Esophagus muscularis mucosa (tissue), 4 donors: ENCODE results near the gene THSD7A. TPM values are rescaled to one million over a fixed set of nuclear protein-coding genes. Genes with fewer than 3 reads are reported as not detected.

Experiments
- DNase-seq: peaks from one replicate; pipeline ENCODE4 v3.0.0-alpha.2; 2017; ENCODE audit errors: extremely low spot score
- H3K27ac ChIP-seq, 4 donors: fragments of 200-600 bp; sonication (generic); replicated peaks in 1 of 4; 1 replicate in 3 of 4; 2 replicates in 1 of 4; pipeline ENCODE4 v1.5.1; 2016 to 2019; ENCODE audit warnings: mild to moderate bottlenecking in 1 of 4
- H3K27me3 ChIP-seq, 4 donors: fragments of 200-600 bp; sonication (generic); one replicate each; pipeline versions ENCODE4 v1.5.1 to v1.6.0; 2016 to 2019
- H3K36me3 ChIP-seq, 4 donors: fragments of 200-600 bp; sonication (generic); one replicate each; pipeline ENCODE4 v1.5.1; 2016 to 2019
- H3K4me1 ChIP-seq, 4 donors: fragments of 200-600 bp; sonication (generic); one replicate each; pipeline ENCODE4 v1.5.1; 2016 to 2019
- H3K4me3 ChIP-seq, 4 donors: fragments of 200-600 bp; sonication (generic); 1 replicate in 2 of 4; 2 replicates in 2 of 4; pipeline ENCODE4 v1.5.1; 2016 to 2019; ENCODE audit warnings: mild to moderate bottlenecking in 4 of 4, moderate library complexity in 1 of 4
- H3K9me3 ChIP-seq, 4 donors: fragments of 200-600 bp; sonication (generic); 1 replicate in 3 of 4; 2 replicates in 1 of 4; pipeline ENCODE4 v1.5.1; 2016 to 2019
- EP300 ChIP-seq: sonication (generic); formaldehyde crosslinking; IDR thresholded peaks from one replicate; pipeline ENCODE4 v1.6.1; 2017; ENCODE audit warnings: antibody characterized with exemption
- POLR2A ChIP-seq: fragments of 450-650 bp; IDR thresholded peaks from one replicate; pipeline ENCODE4 v1.6.1; 2017; ENCODE audit warnings: antibody characterized with exemption, moderate library complexity, mild to moderate bottlenecking, low read depth
- POLR2AphosphoS5 ChIP-seq, 2 donors: sonication (generic); formaldehyde crosslinking; IDR thresholded peaks; one replicate each; pipeline ENCODE4 v1.6.1; 2017; ENCODE audit warnings: antibody characterized with exemption in 2 of 2
- WGBS: methylation state at CpG from one replicate; pipeline ENCODE4 v1.1.5; 2018; 5-methylcytosine and 5-hydroxymethylcytosine counted together
- intact Hi-C: fragments of 100-400 bp; cut with DNase I; formaldehyde crosslinking; loops from one replicate; pipeline ENCODE4 v1.15.1; 2023
- total RNA-seq, 4 donors: library from RNA; depleted of rRNA; stranded (reverse); fragments of >200 nt; gene quantifications; one replicate each; pipeline versions ENCODE4 v1.1.0 to v1.2.1, GENCODE V29; 2016
- TF ChIP-seq, protein P1 (sequence below), 3 experiments: fragments of 200-600 bp in 2 of 3; fragments of 450-650 bp in 1 of 3; sonication (generic) in 2 of 3; IDR thresholded peaks; one replicate each; pipeline ENCODE4 v1.5.1; 2017 to 2019; ENCODE audit warnings: antibody characterized with exemption in 3 of 3, mild to moderate bottlenecking in 2 of 3, moderate library complexity in 1 of 3

THSD7A gene
- total RNA-seq, 4 donors from 2014 or later: 1.2 to 3.8 (median 2.8) TPM

DNA sequence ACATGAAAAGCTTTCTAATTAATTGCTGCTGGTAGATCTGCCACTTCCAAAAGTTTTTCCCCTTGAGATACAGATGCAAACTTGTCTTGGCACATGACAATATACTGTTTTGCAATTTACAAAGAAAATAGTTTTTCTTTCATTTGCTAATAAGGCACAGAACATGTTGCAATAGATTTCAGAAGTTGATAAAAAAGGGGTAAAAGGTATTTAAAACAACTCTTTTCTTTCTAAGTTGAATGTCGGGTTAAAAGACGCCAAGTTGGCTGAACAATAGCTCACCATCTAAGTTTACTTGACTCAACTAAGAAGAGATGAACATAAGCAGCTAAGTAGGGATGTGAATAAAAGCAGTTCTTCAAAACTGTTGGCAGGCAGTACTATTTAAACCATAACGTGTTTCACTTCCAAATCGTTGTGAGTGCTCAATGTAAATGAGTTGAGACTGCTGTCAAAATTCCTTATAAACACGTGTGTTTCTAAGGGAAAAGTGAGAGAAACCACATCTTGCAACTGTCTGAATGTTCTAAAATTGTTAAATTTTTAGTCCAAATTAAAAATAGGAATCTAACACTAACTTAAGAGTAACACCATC is 14.5 kb upstream of the THSD7A start:
- WGBS: 24% methylated on average over 5 of the region's 5 CpGs
- H3K4me3 ChIP-seq: no peak overlapping the region
- DNase-seq: no peak
- H3K9me3 ChIP-seq: no peaks in the 10 kb centered on the region
- H3K4me1 ChIP-seq: no peaks in the 10 kb centered on the region
- H3K27me3 ChIP-seq: no peaks in the 10 kb centered on the region
- TF ChIP-seq POLR2A (no peak), EP300 (no peak), POLR2AphosphoS5 (IDR thresholded peaks at IDR 0.05) (no peak)
- TF ChIP-seq, protein P1, sequence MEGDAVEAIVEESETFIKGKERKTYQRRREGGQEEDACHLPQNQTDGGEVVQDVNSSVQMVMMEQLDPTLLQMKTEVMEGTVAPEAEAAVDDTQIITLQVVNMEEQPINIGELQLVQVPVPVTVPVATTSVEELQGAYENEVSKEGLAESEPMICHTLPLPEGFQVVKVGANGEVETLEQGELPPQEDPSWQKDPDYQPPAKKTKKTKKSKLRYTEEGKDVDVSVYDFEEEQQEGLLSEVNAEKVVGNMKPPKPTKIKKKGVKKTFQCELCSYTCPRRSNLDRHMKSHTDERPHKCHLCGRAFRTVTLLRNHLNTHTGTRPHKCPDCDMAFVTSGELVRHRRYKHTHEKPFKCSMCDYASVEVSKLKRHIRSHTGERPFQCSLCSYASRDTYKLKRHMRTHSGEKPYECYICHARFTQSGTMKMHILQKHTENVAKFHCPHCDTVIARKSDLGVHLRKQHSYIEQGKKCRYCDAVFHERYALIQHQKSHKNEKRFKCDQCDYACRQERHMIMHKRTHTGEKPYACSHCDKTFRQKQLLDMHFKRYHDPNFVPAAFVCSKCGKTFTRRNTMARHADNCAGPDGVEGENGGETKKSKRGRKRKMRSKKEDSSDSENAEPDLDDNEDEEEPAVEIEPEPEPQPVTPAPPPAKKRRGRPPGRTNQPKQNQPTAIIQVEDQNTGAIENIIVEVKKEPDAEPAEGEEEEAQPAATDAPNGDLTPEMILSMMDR (IDR thresholded peaks at IDR 0.05): no peak
- no peak overlapping the region for H3K27ac ChIP-seq
- no peaks in the 10 kb centered on the region for H3K36me3 ChIP-seq
- intact Hi-C loops: no loop called here

DNA sequence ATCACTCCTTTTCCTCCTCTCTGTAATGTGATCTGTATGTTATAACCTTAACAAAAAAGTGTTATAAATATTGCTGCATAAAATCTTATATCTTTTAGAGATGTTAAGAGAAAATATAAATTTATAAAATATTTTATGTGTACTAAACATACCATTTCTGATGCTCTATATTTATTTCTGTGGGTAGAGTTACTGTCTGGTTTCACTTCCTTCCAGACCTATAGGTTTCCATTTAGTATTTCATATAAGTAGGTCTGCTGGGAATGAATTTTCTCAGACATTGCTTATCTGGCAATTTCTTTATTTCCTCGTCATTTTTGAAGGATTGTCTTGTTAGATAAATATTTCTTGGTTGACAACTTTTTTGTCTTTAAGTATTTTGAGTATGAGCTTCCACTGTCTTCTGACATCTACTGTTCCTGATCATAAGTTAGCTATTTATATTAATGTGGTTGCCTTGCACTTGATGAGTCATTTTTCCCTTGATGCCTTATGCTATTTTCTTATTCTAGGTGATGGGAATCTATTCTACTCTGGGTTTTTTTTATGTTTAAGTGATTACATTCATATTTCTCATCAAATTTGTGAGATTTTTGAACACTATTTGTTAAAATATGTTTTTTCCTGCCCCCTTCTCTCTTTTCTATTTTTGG is 11.2 kb upstream of the THSD7A start:
- 78% methylated on average over 1 of the region's 1 CpG for WGBS
- intact Hi-C loops: no loop called here
- Histone ChIP-seq H3K4me1 (no peaks in the 10 kb centered on the region), H3K27ac (no peak overlapping the region), H3K27me3 (no peaks in the 10 kb centered on the region), H3K4me3 (no peak overlapping the region), H3K9me3 (no peaks in the 10 kb centered on the region), H3K36me3 (no peaks in the 10 kb centered on the region)
- no peak for TF ChIP-seq EP300
- TF ChIP-seq, protein P1 (IDR thresholded peaks at IDR 0.05): no peak
- TF ChIP-seq POLR2AphosphoS5 (IDR thresholded peaks at IDR 0.05): no peak
- no peak for TF ChIP-seq POLR2A
- no peak for DNase-seq

DNA sequence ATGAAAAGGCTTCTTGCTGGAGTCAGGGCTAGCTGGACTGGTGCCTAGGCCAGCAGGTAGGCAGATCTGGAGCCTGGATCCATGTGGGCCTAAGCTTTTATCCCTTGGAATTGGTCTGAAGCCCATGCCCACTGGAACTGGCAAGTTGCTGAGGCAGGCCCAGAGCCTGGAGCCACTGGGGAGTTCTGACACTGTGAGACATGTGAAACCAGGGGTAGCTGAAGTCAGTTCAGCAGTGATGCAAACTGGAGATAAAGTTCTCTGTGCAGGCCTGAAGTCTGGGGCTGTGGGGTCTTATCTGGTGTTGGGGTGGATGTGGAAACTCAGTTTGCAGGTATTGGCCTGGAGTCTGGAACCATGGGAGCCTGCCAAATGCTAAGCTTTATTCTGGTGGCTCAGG is 9.7 kb upstream of the THSD7A start:
- no peaks in the 10 kb centered on the region for H3K4me1 ChIP-seq
- DNase-seq: no peak
- no peaks in the 10 kb centered on the region for H3K36me3 ChIP-seq
- H3K27me3 ChIP-seq: no peaks in the 10 kb centered on the region
- TF ChIP-seq, protein P1 (IDR thresholded peaks at IDR 0.05): no peak
- no peak for TF ChIP-seq POLR2AphosphoS5 (IDR thresholded peaks at IDR 0.05)
- no peak for TF ChIP-seq EP300
- no peak for TF ChIP-seq POLR2A
- intact Hi-C loops: no loop called here
- peaks cover 0 to under 1% (median 0%) of the 10 kb centered on the region in 4 donors for H3K9me3 ChIP-seq
- no peak overlapping the region for H3K4me3 ChIP-seq
- H3K27ac ChIP-seq: no peak overlapping the region

DNA sequence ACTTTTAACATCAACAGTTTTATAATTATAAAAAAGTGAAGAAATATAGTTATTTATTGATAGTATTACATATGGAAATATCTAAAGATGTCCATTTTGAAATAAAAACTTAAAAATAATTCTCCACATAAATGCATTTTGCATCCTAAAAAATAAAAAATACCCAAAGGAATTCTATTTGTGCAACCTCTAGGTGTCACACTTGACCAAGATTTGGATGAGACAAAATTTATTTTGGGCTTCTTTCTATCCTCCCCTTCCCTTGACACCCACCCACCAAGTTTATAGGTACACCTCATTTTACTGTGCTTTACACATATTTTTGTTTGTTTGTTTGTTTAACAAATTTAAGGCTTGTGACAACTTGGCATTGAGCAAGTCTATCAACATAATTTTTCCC is 3.3 kb upstream of the THSD7A start:
- Histone ChIP-seq H3K4me1 (peaks cover 6 to 18% (median 7%) of the 10 kb centered on the region in 4 donors), H3K36me3 (no peaks in the 10 kb centered on the region), H3K27me3 (no peaks in the 10 kb centered on the region), H3K27ac (no peak overlapping the region), H3K4me3 (no peak overlapping the region), H3K9me3 (peaks cover 0 to 5% (median 0%) of the 10 kb centered on the region in 4 donors)
- TF ChIP-seq POLR2A (no peak), EP300 (no peak)
- TF ChIP-seq, protein P1 (IDR thresholded peaks at IDR 0.05): peak in 2 of 3 experiments; percentile 25
- no peak for DNase-seq
- intact Hi-C loops: loop anchor here (10.0 kb wide), 1 partner anchor 490 kb away; no protein-coding TSS in a partner anchor

DNA sequence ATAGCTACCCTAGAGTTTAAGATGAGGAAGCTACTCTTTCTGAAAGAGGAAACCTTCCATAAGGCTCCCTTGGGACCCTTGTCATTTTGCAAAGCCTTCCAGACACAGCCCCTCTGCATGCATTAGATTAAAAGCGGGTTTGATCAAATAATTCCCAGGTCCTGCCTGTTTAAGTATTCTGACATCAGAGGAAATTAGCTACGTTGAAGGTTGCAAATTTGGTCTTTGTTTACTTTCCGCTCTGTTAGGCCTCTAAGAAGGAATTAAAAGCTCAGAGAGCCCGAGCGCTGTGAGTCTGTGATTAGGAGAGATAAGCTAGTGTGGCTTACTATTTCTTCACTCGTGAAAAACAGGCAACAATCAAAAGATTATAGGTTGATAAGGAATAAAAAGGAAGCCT is 1.4 kb upstream of the THSD7A start:
- intact Hi-C loops: loop anchor here (10.0 kb wide), 1 partner anchor 491 kb away; no protein-coding TSS in a partner anchor
- H3K27ac ChIP-seq: no peak overlapping the region

More for the DNA sequence above, 1.4 kb upstream of the THSD7A start:
- Histone ChIP-seq H3K36me3 (no peaks in the 10 kb centered on the region), H3K9me3 (peaks cover 0 to 5% (median 0%) of the 10 kb centered on the region in 4 donors), H3K4me3 (no peak overlapping the region), H3K4me1 (peaks cover 6 to 18% (median 11%) of the 10 kb centered on the region in 4 donors), H3K27me3 (no peaks in the 10 kb centered on the region)
- DNase-seq: no peak
- WGBS: 52% methylated on average over 6 of the region's 6 CpGs
- TF ChIP-seq POLR2AphosphoS5 (IDR thresholded peaks at IDR 0.05): no peak
- no peak for TF ChIP-seq EP300
- no peak for TF ChIP-seq POLR2A
- TF ChIP-seq, protein P1 (IDR thresholded peaks at IDR 0.05): no peak
